GM12891 (cell line): ENCODE data around the gene PSMB8.

Experiments used
- POLR2AphosphoS5 ChIP-seq: IDR thresholded peaks from 2 replicates; pipeline ENCODE4 v1.6.1; 2011; ENCODE audit warnings: low read depth, low read length, control low read depth
- TAF1 ChIP-seq: IDR thresholded peaks from 2 replicates; pipeline ENCODE4 v1.6.1; 2011; ENCODE audit warnings: low read depth, low read length, control low read depth

DNA sequence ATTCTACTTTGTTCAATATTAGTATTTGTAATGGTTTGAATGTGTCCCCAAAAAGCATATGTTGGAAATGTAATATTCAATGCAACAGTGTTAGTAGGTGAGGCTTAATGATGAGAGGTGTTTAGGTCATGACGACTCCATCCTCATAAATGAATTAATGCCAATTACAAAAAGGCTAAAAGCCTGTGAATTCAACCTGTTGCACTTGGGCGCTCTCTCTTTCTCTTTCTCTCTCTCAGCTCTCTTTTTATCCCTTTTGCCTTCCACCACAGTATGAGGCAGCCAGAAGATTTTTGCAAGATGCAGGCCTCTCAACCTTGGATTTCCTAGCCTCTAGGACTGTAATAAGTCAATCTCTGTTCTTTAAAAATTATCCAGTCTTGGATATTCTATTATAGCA lies 44.7 kb upstream of the PSMB8 start:
- TF ChIP-seq POLR2AphosphoS5: no peak
- no peak for TF ChIP-seq TAF1
